GM12892 (cell line): Measurements from ENCODE around the gene GALNT2.

ENCODE experiments used
- POLR2A ChIP-seq: IDR thresholded peaks from 2 replicates; pipeline ENCODE4 v1.6.1; 2011; ENCODE audit warnings: low read depth, low read length, control low read depth
- POLR2AphosphoS5 ChIP-seq: IDR thresholded peaks from 2 replicates; pipeline ENCODE4 v1.6.1; 2011; ENCODE audit warnings: low read depth, low read length, control low read depth
- TAF1 ChIP-seq: IDR thresholded peaks from 2 replicates; pipeline ENCODE4 v1.6.1; 2011; ENCODE audit warnings: low read depth, mild to moderate bottlenecking, control low read depth, low read length, borderline replicate concordance

GRCh38 chr1:230139741-230140140, 72.7 kb downstream of the GALNT2 start:
- TF ChIP-seq POLR2AphosphoS5 = no peak
- no peak for TF ChIP-seq POLR2A
- TF ChIP-seq TAF1 = no peak
